GM12875 (cell line): ENCODE data around the gene KLHL7.

ENCODE experiments used
- H3K4me3 ChIP-seq: one replicate; pipeline ENCODE4 v1.5.1; 2011; ENCODE audit warnings: low read depth, low read length, control low read depth
- TF ChIP-seq, protein P1 (sequence below): IDR thresholded peaks from 2 replicates; pipeline ENCODE4 v1.5.1; 2011; ENCODE audit warnings: low read depth, mild to moderate bottlenecking, control low read depth, inconsistent platforms, low read length, moderate library complexity, borderline replicate concordance; ENCODE audit not compliant: insufficient read depth

Gene KLHL7

DNA sequence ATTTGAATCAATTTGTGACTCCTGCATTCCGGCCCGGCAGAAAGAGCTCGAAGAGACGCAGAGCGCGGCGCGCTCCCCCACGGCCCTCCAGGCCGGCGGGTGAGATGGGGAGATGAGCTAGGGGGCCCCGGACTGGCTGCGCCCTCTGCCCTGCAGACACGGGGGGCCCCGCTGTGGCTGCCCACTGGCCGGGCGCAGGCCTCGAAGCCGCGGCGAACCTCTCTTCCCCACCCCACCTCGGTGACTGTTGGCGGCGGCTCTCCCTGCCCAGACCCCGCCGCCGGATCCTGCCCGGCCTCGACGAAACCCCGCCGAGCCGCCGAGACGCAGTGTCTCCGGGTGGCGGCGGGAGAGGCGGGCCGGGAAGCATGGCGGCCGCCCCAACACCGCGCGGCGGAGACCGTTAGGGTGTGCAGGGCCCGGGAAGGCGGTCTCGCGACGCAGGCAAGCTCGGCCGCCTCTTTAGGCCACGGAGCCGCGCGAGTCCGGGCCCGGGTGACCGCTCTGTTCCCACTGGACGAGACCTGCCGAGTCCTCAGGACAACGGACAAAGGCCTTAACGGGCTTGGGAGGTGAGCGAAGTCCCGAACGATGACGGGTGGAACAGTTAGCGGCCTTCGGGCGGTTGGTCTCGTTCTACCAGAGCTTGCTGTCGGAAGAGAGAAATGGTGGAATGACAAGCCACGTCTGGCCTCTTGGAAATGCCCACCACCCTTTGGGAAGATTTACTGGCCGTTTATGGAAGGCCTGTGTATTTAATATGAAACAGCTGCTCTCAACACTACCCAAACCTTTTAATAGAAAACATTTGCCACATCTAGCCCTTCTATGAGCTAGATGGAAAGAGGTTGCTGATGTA, 100.6 kb downstream of the KLHL7 start:
- H3K4me3 ChIP-seq, result no peak overlapping the region
- TF ChIP-seq, protein P1, sequence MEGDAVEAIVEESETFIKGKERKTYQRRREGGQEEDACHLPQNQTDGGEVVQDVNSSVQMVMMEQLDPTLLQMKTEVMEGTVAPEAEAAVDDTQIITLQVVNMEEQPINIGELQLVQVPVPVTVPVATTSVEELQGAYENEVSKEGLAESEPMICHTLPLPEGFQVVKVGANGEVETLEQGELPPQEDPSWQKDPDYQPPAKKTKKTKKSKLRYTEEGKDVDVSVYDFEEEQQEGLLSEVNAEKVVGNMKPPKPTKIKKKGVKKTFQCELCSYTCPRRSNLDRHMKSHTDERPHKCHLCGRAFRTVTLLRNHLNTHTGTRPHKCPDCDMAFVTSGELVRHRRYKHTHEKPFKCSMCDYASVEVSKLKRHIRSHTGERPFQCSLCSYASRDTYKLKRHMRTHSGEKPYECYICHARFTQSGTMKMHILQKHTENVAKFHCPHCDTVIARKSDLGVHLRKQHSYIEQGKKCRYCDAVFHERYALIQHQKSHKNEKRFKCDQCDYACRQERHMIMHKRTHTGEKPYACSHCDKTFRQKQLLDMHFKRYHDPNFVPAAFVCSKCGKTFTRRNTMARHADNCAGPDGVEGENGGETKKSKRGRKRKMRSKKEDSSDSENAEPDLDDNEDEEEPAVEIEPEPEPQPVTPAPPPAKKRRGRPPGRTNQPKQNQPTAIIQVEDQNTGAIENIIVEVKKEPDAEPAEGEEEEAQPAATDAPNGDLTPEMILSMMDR, result no peak

GRCh38 chr7:23207021-23207420, 101.4 kb downstream of the KLHL7 start:
- no peak overlapping the region for H3K4me3 ChIP-seq
- TF ChIP-seq, protein P1, result no peak

- H3K4me3 ChIP-seq, result no peak overlapping the region
- TF ChIP-seq, protein P1, result no peak
Observed at GRCh38 chr7:23207884-23208283, 102.3 kb downstream of the KLHL7 start.

DNA sequence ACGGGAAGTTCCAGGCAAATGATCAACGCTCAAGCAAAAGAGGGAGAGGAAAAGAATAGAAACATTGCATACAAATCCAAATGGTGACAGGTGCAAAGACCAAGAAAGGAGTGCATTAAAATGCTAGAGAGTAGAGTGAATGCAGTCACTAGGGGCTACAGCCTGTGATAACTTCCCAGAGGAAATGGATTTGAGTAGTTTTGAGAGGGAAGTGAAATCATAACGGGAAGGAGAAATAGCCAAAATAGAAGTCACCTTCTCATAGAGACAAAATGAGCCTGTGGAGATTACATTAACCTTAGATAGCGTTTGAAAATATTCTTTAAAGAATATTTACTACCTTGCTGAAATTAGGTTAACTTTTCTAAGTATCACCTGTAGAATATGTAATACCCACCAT, 102.7 kb downstream of the KLHL7 start:
- no peak overlapping the region for H3K4me3 ChIP-seq
- TF ChIP-seq, protein P1, result no peak

- TF ChIP-seq, protein P1, result no peak
Observed at GRCh38 chr7:23210506-23210905, 104.9 kb downstream of the KLHL7 start.

DNA sequence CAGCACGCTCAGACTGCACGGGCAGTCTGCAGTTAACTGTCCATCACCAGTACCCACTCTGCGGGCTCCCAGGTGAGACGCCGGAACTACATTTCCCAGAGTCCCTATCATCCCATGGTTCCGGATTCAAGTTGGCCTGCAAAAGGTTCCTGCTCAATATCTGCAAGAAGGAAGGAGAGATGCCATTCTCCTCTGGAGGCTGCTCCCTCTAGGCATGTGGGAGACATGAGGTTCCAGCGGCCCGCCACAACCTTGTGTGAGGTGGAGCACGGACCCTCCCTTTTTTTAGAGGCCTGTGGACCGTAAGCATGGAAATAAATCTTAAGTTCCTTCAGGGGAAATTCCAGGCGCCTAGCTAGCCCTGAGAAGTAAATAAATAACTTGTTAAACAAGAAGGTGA, 106.0 kb downstream of the KLHL7 start:
- no peak overlapping the region for H3K4me3 ChIP-seq
- TF ChIP-seq, protein P1, result no peak

More at GRCh38 chr7:23210506-23210905, 104.9 kb downstream of the KLHL7 start:
- H3K4me3 ChIP-seq, result no peak overlapping the region

GRCh38 chr7:23212395-23212794, 106.8 kb downstream of the KLHL7 start:
- TF ChIP-seq, protein P1, result no peak
- H3K4me3 ChIP-seq, result no peak overlapping the region
